MCF 10A (cell line): ENCODE data around the gene MVB12B. TPM values are rescaled to one million over a fixed set of nuclear protein-coding genes. Genes with fewer than 3 reads are reported as not detected.

Experiments
- BruUV-seq: library from RNA; stranded (reverse); fragments of 400-500 nt; replicated peaks from 2 replicates; lab custom pipeline; 2021; lab: Mats Ljungman, UMichigan
- CTCF ChIA-PET: fragments of 300-600 bp; sonication (Branson Sonifier 250); formaldehyde crosslinking; extraction: SDS; loops from one replicate; lab custom pipeline; 2021; ENCODE audit warnings: antibody characterized with exemption, inconsistent platforms; lab: Yijun Ruan, JAX
- POLR2A ChIA-PET: fragments of 300-600, 350-650 bp; sonication (Branson Sonifier 250); formaldehyde crosslinking; extraction: SDS; loops from one replicate; lab custom pipeline; 2020; ENCODE audit warnings: antibody characterized with exemption, inconsistent platforms; lab: Yijun Ruan, JAX
- DNase-seq: peaks from one replicate; pipeline ENCODE4 v3.0.0-alpha.2; 2018; ENCODE audit not compliant: unreplicated experiment
- H3K27ac Mint-ChIP-seq: one replicate; pipeline ENCODE4 v1.8.0; 2022; ENCODE audit warnings: mild to moderate bottlenecking, low read depth, mixed read lengths; ENCODE audit not compliant: unreplicated experiment
- H3K27me3 Mint-ChIP-seq: one replicate; pipeline ENCODE4 v1.8.0; 2022; ENCODE audit warnings: mixed read lengths; ENCODE audit not compliant: insufficient read depth, unreplicated experiment
- H3K36me3 Mint-ChIP-seq: one replicate; pipeline ENCODE4 v1.8.0; 2022; ENCODE audit warnings: mild to moderate bottlenecking, moderate library complexity, mixed read lengths; ENCODE audit not compliant: insufficient read depth, unreplicated experiment
- H3K4me1 Mint-ChIP-seq: one replicate; pipeline ENCODE4 v1.8.0; 2022; ENCODE audit warnings: mixed read lengths; ENCODE audit not compliant: insufficient read depth, unreplicated experiment
- H3K4me3 Mint-ChIP-seq: one replicate; pipeline ENCODE4 v1.8.0; 2022; ENCODE audit warnings: mild to moderate bottlenecking, moderate library complexity, mixed read lengths; ENCODE audit not compliant: unreplicated experiment
- H3K9me3 Mint-ChIP-seq: one replicate; pipeline ENCODE4 v1.8.0; 2022; ENCODE audit warnings: mixed read lengths; ENCODE audit not compliant: unreplicated experiment
- intact Hi-C: fragments of 100-400 bp; cut with micrococcal nuclease; formaldehyde crosslinking; loops from 2 replicates; pipeline ENCODE4 v1.14.1; 2022
- total RNA-seq: library from RNA; stranded (reverse); gene quantifications from 2 replicates; pipeline ENCODE4 v1.2.3, GENCODE V29; 2022
- TF ChIP-seq, protein P1 (sequence below): fragments of 200-600 bp; IDR thresholded peaks from one replicate; pipeline ENCODE4 v1.8.0; 2022; ENCODE audit warnings: antibody characterized with exemption, mild to moderate bottlenecking; ENCODE audit not compliant: unreplicated experiment

MVB12B gene
- total RNA-seq, 1 experiment from 2014 or later, result 5.5 TPM

DNA sequence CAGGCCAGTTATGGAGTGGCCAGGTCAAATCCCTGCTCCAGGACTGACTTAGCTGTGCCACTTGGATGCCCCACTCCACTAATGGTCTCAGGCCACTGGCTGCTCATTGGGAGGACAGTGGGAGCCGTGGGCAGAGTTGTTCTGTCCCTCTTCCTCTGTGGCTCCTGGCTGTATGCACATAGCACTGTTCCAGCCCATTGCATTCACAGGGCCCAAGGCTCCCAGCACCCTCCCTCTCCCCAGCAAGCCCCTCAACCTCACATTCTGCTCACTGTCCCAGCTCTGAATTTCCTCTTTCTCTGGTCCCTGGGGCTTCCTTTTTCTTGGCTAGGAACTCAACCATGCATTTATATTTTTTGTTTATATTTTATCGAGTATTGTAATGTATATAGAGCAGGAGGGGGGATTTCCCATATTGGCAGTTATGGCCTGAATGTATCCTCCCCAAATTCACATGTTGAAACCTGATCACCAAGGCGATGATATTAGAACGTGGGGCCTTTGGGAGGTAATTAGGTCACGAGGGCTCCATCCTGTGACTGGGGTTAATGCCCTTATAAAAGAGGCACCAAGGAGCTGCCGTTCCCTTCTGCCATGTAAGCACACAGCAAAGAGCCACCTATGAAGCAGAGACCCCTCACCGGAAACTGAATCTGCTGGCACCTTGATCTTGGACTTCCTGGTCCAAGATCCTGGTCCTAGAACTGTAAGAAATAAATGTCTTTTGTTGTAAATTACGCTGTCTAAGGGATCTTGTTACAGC lies 17.0 kb upstream of the MVB12B start:
- no TSS peak for BruUV-seq
- POLR2A ChIA-PET, result interaction anchor here (0.9 to 1.1 kb wide), 2 partner anchors 9 to 19 kb away, joined by 3 read pairs; no protein-coding TSS in a partner anchor
- TF ChIP-seq, protein P1, sequence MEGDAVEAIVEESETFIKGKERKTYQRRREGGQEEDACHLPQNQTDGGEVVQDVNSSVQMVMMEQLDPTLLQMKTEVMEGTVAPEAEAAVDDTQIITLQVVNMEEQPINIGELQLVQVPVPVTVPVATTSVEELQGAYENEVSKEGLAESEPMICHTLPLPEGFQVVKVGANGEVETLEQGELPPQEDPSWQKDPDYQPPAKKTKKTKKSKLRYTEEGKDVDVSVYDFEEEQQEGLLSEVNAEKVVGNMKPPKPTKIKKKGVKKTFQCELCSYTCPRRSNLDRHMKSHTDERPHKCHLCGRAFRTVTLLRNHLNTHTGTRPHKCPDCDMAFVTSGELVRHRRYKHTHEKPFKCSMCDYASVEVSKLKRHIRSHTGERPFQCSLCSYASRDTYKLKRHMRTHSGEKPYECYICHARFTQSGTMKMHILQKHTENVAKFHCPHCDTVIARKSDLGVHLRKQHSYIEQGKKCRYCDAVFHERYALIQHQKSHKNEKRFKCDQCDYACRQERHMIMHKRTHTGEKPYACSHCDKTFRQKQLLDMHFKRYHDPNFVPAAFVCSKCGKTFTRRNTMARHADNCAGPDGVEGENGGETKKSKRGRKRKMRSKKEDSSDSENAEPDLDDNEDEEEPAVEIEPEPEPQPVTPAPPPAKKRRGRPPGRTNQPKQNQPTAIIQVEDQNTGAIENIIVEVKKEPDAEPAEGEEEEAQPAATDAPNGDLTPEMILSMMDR, result no peak
- CTCF ChIA-PET, result interaction anchor here (0.6 to 1.0 kb wide), 3 partner anchors 7 to 87 kb away, joined by 3 read pairs; no protein-coding TSS in a partner anchor
- intact Hi-C loops, result no loop called here
- H3K27ac Mint-ChIP-seq, result no peak overlapping the region
- no peaks in the 10 kb centered on the region for H3K9me3 Mint-ChIP-seq
- no peaks in the 10 kb centered on the region for H3K36me3 Mint-ChIP-seq
- H3K27me3 Mint-ChIP-seq, result no peaks in the 10 kb centered on the region
- H3K4me1 Mint-ChIP-seq, result no peaks in the 10 kb centered on the region
- no peak for DNase-seq
- H3K4me3 Mint-ChIP-seq, result no peak overlapping the region

DNA sequence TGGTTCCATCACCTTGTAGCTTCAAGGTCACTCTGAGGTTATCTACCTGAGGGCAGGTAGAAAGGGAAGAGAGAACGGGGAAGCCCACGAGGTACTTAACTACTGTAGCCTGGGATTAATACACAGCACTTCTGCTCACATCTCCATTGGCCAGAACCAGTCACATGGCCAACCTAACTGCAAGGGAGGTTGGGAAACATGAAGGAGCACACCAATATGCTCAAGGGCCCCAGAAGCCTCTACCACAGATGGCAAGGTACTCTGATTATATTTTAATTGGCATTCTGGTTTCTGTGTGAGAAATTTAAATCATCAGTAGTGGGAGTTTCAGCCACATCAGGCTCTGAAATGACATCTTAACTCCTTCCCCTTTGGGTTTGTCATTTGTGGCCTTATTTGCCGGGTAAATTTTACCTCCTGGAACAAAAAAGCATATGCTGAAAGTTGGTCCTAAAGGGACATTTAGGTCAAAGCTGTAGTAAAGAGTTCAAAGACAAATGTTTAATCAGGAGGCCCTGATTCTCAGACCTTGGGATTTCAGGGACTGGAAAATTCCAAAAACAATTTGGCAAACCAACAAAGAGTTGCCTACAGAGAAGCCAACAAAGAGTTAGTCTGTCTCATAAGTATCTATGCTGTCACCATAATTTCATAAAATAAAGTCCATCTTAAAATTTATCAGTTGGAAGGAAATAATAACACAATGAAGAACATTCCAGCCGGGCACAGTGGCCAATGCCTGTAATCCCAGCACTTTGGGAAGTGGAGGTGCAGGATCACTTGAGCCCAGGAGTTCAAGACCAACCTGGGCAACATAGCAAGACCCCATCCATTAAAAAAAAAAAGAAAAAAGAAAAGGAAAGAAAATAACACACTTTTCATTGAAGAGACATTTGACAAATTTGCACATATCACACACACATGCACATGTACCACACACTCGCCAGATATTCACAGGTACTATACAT lies 13.8 kb upstream of the MVB12B start:
- TF ChIP-seq, protein P1, result no peak
- no peaks in the 10 kb centered on the region for H3K36me3 Mint-ChIP-seq
- BruUV-seq, result no TSS peak
- no peaks in the 10 kb centered on the region for H3K4me1 Mint-ChIP-seq
- DNase-seq, result no peak
- POLR2A ChIA-PET, result no interaction called here
- CTCF ChIA-PET, result no interaction called here
- no peaks in the 10 kb centered on the region for H3K27me3 Mint-ChIP-seq
- H3K9me3 Mint-ChIP-seq, result no peaks in the 10 kb centered on the region
- intact Hi-C loops, result no loop called here
- H3K4me3 Mint-ChIP-seq, result no peak overlapping the region
- no peak overlapping the region for H3K27ac Mint-ChIP-seq

DNA sequence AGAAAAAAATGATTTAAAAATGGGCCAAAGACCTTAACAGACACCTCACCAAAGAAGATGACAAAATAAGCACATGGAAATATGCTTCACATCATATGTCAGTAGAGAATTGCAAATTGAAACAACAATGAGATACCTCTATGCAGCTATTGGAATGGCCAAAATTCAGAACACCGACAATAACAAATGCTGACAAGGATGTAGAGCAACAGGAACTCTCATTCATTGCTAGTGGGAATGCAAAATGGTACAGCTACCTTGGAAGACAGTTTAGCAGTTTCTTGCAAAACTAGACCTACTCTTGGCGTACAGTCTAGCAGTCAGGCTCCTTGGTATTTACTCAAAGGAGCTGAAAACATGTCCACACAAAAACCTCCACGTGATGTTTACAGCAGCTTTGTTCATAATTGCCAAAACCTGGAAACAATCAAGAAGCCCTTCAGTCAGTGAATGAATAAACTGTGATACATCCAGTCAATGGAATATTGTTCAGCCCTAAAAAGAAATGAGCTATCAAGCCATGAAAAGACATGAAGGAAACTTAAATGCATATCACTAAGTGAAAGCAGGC lies 10.5 kb upstream of the MVB12B start:
- ChIA-PET POLR2A (interaction anchor here (0.6 kb wide), 1 partner anchor 735 kb away, joined by 3 read pairs; no protein-coding TSS in a partner anchor), CTCF (interaction anchor here (0.7 to 1.7 kb wide), 3 partner anchors 14 to 176 kb away, joined by 3 to 5 read pairs (median 5); no protein-coding TSS in a partner anchor)
- no peak overlapping the region for H3K4me3 Mint-ChIP-seq
- no peaks in the 10 kb centered on the region for H3K27me3 Mint-ChIP-seq
- intact Hi-C loops, result loop anchor here (5.0 kb wide), 1 partner anchor 176 kb away; no protein-coding TSS in a partner anchor
- no peak for DNase-seq
- H3K27ac Mint-ChIP-seq, result no peak overlapping the region
- no peaks in the 10 kb centered on the region for H3K36me3 Mint-ChIP-seq
- BruUV-seq, result no TSS peak
- TF ChIP-seq, protein P1, result no peak
- no peaks in the 10 kb centered on the region for H3K9me3 Mint-ChIP-seq
- H3K4me1 Mint-ChIP-seq, result no peaks in the 10 kb centered on the region
